Stimulated activated naive CD8-positive, alpha-beta T cell treated with anti-CD3 and anti-CD28 coated beads, Interleukin-15, Interleukin-2, amounts not matched to agents 100 U/mL and 50 U/mL, for 24 hours (primary cell): ENCODE results near the gene LDB2.

ENCODE experiments used
- ATAC-seq: fragments of 150-1000 bp; cut with Tn5 transposase; one replicate; pipeline ENCODE4 v1.10.0; 2021
- DNase-seq: peaks from one replicate; pipeline ENCODE4 v3.0.0; 2021

Gene LDB2

DNA sequence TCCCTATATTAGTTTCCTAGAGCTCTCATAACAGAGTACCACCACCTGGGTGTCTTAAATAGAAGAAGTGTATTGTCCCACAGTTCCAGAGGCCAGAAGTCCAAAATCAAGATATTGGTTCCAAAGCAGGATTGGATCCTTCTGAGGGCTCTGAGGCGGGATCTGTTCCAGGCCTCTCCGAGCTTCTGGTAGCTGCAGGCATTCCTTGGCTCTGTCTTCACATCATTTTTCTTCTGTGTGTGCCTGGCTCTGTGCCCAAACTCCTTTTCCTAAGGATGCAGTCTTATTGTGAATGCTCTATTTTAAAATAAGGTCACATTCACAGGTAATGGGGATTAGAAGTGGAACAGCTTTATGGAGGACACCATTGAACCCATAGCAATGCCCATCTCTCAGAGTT is 418.4 kb downstream of the LDB2 start:
- DNase-seq, result no peak
- ATAC-seq, result no peak

DNA sequence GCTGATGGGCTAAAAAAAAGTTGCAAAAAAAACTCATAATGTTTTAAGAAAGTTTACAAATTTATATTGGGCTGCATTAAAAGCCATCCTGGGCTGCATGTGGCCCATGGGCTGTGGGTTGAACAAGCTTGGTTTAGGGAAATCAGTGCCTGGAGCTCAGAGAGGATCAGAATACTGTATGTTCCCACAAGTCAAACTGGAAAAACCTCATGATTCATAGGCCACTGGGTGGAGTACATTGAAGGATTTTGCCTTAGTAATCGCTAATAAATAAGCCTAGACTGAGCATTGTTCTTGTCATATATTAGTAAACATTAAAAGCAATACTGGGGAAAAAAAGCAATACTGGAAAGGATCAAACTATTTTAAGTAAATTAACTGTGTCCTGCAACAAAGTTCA is 425.9 kb downstream of the LDB2 start:
- no peak for ATAC-seq
- no peak for DNase-seq

DNA sequence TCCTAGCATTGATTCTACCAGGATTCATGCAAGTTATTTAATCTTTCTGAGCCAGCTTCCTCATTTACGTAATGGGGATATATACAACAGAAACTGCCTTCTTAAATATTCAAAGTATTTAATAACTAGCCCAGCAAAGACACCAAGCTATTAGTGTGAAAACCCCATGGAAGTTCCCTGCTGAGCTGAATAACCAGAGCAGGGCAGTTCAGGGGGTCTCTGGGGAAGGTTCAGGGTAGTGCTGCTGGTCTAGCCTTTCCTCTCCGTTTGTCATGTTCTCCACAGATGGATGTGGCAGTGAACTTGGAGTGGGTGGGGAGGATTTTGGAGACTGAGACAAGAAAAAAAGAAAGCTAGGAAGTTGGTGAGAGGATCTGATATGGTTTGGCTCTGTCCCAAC is 431.4 kb downstream of the LDB2 start:
- ATAC-seq (no peak), DNase-seq (no peak)

- no peak for ATAC-seq
- DNase-seq, result no peak
Observed at GRCh38 chr4:16466581-16466980, 431.9 kb downstream of the LDB2 start.

GRCh38 chr4:16464651-16465050 is 433.8 kb downstream of the LDB2 start:
- ATAC-seq (no peak), DNase-seq (no peak)

GRCh38 chr4:16462656-16463055 is 435.8 kb downstream of the LDB2 start:
- no peak for DNase-seq
- ATAC-seq, result no peak

DNA sequence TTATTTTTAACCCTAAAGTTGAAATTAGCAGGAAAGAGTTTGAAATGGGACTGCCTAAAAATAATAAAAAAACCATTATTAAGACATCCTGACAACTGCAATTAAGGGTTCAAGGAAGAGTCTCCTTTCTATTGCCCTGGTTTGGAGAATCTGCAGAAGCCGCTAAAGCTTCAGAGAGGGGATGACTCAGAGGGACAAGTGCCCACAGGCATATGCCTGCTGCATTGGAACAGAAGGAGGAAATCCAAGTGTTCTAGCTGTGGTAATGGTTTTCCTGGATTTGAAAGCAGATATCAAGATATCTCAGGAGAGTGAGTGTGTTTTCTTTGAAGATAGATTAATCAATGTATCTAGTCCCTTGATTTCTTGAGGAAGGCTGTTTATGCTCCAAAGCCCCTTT is 437.1 kb downstream of the LDB2 start:
- no peak for DNase-seq
- ATAC-seq, result no peak

DNA sequence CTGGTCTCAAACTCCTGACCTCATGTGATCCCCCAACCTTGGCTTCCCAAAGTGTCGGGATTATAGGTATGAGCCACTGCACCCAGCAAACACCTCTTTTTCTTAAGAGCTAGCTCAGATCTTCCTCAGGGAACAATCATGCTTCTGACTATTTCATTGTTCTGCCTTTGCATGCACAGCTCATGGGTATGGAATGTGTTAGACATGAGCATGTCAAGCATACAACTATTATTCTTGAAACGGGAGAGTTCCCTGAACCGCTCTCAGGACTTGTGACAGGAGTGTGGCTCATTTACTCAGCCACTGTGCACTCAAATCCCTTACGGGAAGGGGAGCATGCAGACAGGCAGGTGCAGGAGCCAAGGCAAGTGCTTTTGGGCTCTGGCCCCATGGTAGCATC is 440.5 kb downstream of the LDB2 start:
- ATAC-seq (no peak), DNase-seq (no peak)
